Loucy (cell line): ENCODE measurements around the gene SSC4D.

Source experiments
- H2AFZ ChIP-seq: fragments of 200-600 bp; sonication (generic); 2 replicates; pipeline ENCODE4 v1.6.0; 2016; ENCODE audit warnings: antibody characterized with exemption, mild to moderate bottlenecking, low read length, moderate library complexity
- H3F3A ChIP-seq: fragments of 200-600 bp; 2 replicates; pipeline ENCODE4 v1.6.0; 2016; ENCODE audit warnings: antibody characterized with exemption, low read depth, mild to moderate bottlenecking
- H3K27me3 ChIP-seq: fragments of 200-600 bp; sonication (generic); 2 replicates; pipeline ENCODE4 v1.6.1; 2014; ENCODE audit warnings: low read length, mild to moderate bottlenecking; ENCODE audit not compliant: insufficient read depth, poor library complexity, severe bottlenecking
- H3K36me3 ChIP-seq: fragments of 200-600 bp; sonication (generic); 2 replicates; pipeline ENCODE4 v1.6.1; 2016; ENCODE audit warnings: low read length; ENCODE audit not compliant: insufficient read depth
- H3K4me1 ChIP-seq: fragments of 200-600 bp; sonication (generic); 2 replicates; pipeline ENCODE4 v1.5.1; 2014; ENCODE audit warnings: low read length, mild to moderate bottlenecking; ENCODE audit not compliant: insufficient read depth, poor library complexity, severe bottlenecking
- H3K4me2 ChIP-seq: fragments of 200-600 bp; sonication (generic); 2 replicates; pipeline ENCODE4 v1.6.0; 2014; ENCODE audit warnings: antibody characterized with exemption, low read length, low read depth, mild to moderate bottlenecking; ENCODE audit not compliant: poor library complexity, severe bottlenecking
- H3K4me3 ChIP-seq: fragments of 200-600 bp; sonication (generic); 2 replicates; pipeline ENCODE4 v1.5.1; 2014; ENCODE audit warnings: low read length, mild to moderate bottlenecking, mixed read lengths; ENCODE audit not compliant: poor library complexity, severe bottlenecking
- H3K79me2 ChIP-seq: fragments of 200-600 bp; sonication (generic); 2 replicates; pipeline ENCODE4 v1.6.1; 2014; ENCODE audit warnings: low read length; ENCODE audit not compliant: insufficient read depth
- H3K9ac ChIP-seq: fragments of 200-600 bp; sonication (generic); 2 replicates; pipeline ENCODE4 v1.6.0; 2014; ENCODE audit warnings: mild to moderate bottlenecking, low read depth, low read length, moderate library complexity; ENCODE audit not compliant: poor library complexity, severe bottlenecking
- H3K9me2 ChIP-seq: fragments of 200-600 bp; sonication (generic); replicated peaks from 2 replicates; pipeline ENCODE4 v1.6.1; 2016; ENCODE audit warnings: low read depth, low read length, mixed read lengths
- H3K9me3 ChIP-seq: fragments of 200-600 bp; sonication (generic); 2 replicates; pipeline ENCODE4 v1.6.1; 2014; ENCODE audit warnings: mild to moderate bottlenecking, antibody characterized with exemption, low read length, low read depth; ENCODE audit not compliant: insufficient read depth
- H4K20me1 ChIP-seq: fragments of 200-600 bp; sonication (generic); 2 replicates; pipeline ENCODE4 v1.6.0; 2014; ENCODE audit warnings: antibody characterized with exemption, low read length, mild to moderate bottlenecking; ENCODE audit not compliant: insufficient read depth, poor library complexity, severe bottlenecking
- CTCF ChIP-seq: fragments of 200-600 bp; sonication (generic); conservative IDR thresholded peaks from 2 replicates; pipeline ENCODE4 v1.5.1; 2014; ENCODE audit warnings: mild to moderate bottlenecking, antibody characterized with exemption, low read length
- EZH2phosphoT487 ChIP-seq: fragments of 200-600 bp; IDR thresholded peaks from 2 replicates; pipeline ENCODE4 v1.6.1; 2018; ENCODE audit warnings: antibody characterized with exemption, mild to moderate bottlenecking, moderate library complexity, borderline replicate concordance

SSC4D gene

GRCh38 chr7:76347710-76348109 lies 61.8 kb downstream of the SSC4D start:
- Histone ChIP-seq H3K9me3 (no peaks in the 10 kb centered on the region), H3K9ac (no peak overlapping the region), H3F3A (0 out of 2 replicates have a peak, but pooled peaks cover 4% of the 10 kb centered on the region), H3K9me2 (no peaks in the 10 kb centered on the region), H4K20me1 (peaks cover 86% of the 10 kb centered on the region), H3K4me2 (no peak overlapping the region), H3K27me3 (no peaks in the 10 kb centered on the region), H3K36me3 (peaks cover 78% of the 10 kb centered on the region), H2AFZ (no peak overlapping the region), H3K79me2 (peaks cover 99% of the 10 kb centered on the region), H3K4me3 (no peak overlapping the region), H3K4me1 (peaks cover 19% of the 10 kb centered on the region)
- TF ChIP-seq EZH2phosphoT487, result no peak
- no peak for TF ChIP-seq CTCF

- TF ChIP-seq EZH2phosphoT487, result no peak
- no peak for TF ChIP-seq CTCF
- no peak overlapping the region for H2AFZ ChIP-seq
- H3K79me2 ChIP-seq, result peaks cover 99% of the 10 kb centered on the region
- no peak overlapping the region for H3K9ac ChIP-seq
- H3K4me1 ChIP-seq, result peaks cover 19% of the 10 kb centered on the region
- peaks cover 84% of the 10 kb centered on the region for H3K36me3 ChIP-seq
- no peaks in the 10 kb centered on the region for H3K9me3 ChIP-seq
- H4K20me1 ChIP-seq, result peaks cover 87% of the 10 kb centered on the region
- no peaks in the 10 kb centered on the region for H3K9me2 ChIP-seq
- no peak overlapping the region for H3K4me3 ChIP-seq
- 0 out of 2 replicates have a peak, but pooled peaks cover 4% of the 10 kb centered on the region for H3F3A ChIP-seq
- H3K4me2 ChIP-seq, result peak overlapping the region; percentile 16
- no peaks in the 10 kb centered on the region for H3K27me3 ChIP-seq
These were observed 62.7 kb downstream of the SSC4D start for GRCh38 chr7:76346778-76347177.

GRCh38 chr7:76346097-76346496 lies 63.4 kb downstream of the SSC4D start:
- 0 out of 2 replicates have a peak, but pooled peaks cover 4% of the 10 kb centered on the region for H3F3A ChIP-seq
- peaks cover 99% of the 10 kb centered on the region for H3K79me2 ChIP-seq
- H4K20me1 ChIP-seq, result peaks cover 87% of the 10 kb centered on the region
- H3K4me2 ChIP-seq, result peak overlapping the region; percentile 16
- H3K9ac ChIP-seq, result no peak overlapping the region
- peaks cover 13% of the 10 kb centered on the region for H3K4me1 ChIP-seq
- no peaks in the 10 kb centered on the region for H3K27me3 ChIP-seq
- TF ChIP-seq EZH2phosphoT487, result no peak
- no peak for TF ChIP-seq CTCF
- H3K9me2 ChIP-seq, result no peaks in the 10 kb centered on the region
- no peaks in the 10 kb centered on the region for H3K9me3 ChIP-seq
- H3K36me3 ChIP-seq, result peaks cover 88% of the 10 kb centered on the region
- H3K4me3 ChIP-seq, result no peak overlapping the region
- H2AFZ ChIP-seq, result no peak overlapping the region
